ENCODE data around the gene MGLL.

The MGLL gene

GRCh38 chr3:127665586-127665985 is 156.7 kb downstream of the MGLL start:
- H4K20me1 ChIP-seq (ENCODE audit: insufficient read depth, low read length) = no peaks in the 10 kb centered on the region
- no peak overlapping the region for H3K4me3 ChIP-seq (ENCODE audit: low read length)
- no peaks in the 10 kb centered on the region for H3K9me3 ChIP-seq (ENCODE audit: insufficient read depth, low read length)
- H3K4me2 ChIP-seq (ENCODE audit: low read length) = no peak overlapping the region
- no peak overlapping the region for H3K27ac ChIP-seq (ENCODE audit: low read length)
- H2AFZ ChIP-seq (ENCODE audit: low read depth, low read length) = no peak overlapping the region
- H3K4me1 ChIP-seq (ENCODE audit: low read length) = peaks cover 8% of the 10 kb centered on the region
- no peak overlapping the region for H3K9ac ChIP-seq (ENCODE audit: low read length)
- TF ChIP-seq CTCF (IDR thresholded peaks at IDR 0.05; ENCODE audit: low read depth, low read length) (no peak), EZH2phosphoT487 (IDR thresholded peaks at IDR 0.05; ENCODE audit: low read depth) (no peak)
- no peaks in the 10 kb centered on the region for H3K79me2 ChIP-seq (ENCODE audit: low read length)
- peaks cover 8% of the 10 kb centered on the region for H3K27me3 ChIP-seq (ENCODE audit: low read depth, low read length)
- no peaks in the 10 kb centered on the region for H3K36me3 ChIP-seq (replicated peaks; ENCODE audit: low read depth, low read length)

GRCh38 chr3:127665165-127665564 is 157.2 kb downstream of the MGLL start:
- Histone ChIP-seq H3K27me3 (ENCODE audit: low read depth, low read length) (peaks cover 8% of the 10 kb centered on the region), H3K4me2 (ENCODE audit: low read length) (no peak overlapping the region), H2AFZ (ENCODE audit: low read depth, low read length) (no peak overlapping the region), H3K79me2 (ENCODE audit: low read length) (no peaks in the 10 kb centered on the region), H3K4me1 (ENCODE audit: low read length) (peaks cover 8% of the 10 kb centered on the region), H4K20me1 (ENCODE audit: insufficient read depth, low read length) (no peaks in the 10 kb centered on the region), H3K9ac (ENCODE audit: low read length) (no peak overlapping the region), H3K9me3 (ENCODE audit: insufficient read depth, low read length) (no peaks in the 10 kb centered on the region), H3K4me3 (ENCODE audit: low read length) (no peak overlapping the region), H3K27ac (ENCODE audit: low read length) (no peak overlapping the region), H3K36me3 (replicated peaks; ENCODE audit: low read depth, low read length) (no peaks in the 10 kb centered on the region)
- no peak for TF ChIP-seq EZH2phosphoT487 (IDR thresholded peaks at IDR 0.05; ENCODE audit: low read depth)

GRCh38 chr3:127663151-127663550 is 159.2 kb downstream of the MGLL start:
- no peaks in the 10 kb centered on the region for H3K36me3 ChIP-seq (replicated peaks; ENCODE audit: low read depth, low read length)
- TF ChIP-seq EZH2phosphoT487 (IDR thresholded peaks at IDR 0.05; ENCODE audit: low read depth) (no peak), CTCF (IDR thresholded peaks at IDR 0.05; ENCODE audit: low read depth, low read length) (no peak)
- peaks cover 8% of the 10 kb centered on the region for H3K4me1 ChIP-seq (ENCODE audit: low read length)
- H3K9ac ChIP-seq (ENCODE audit: low read length) = no peak overlapping the region
- H3K4me2 ChIP-seq (ENCODE audit: low read length) = no peak overlapping the region
- H3K9me3 ChIP-seq (ENCODE audit: insufficient read depth, low read length) = no peaks in the 10 kb centered on the region
- H3K4me3 ChIP-seq (ENCODE audit: low read length) = no peak overlapping the region
- no peak overlapping the region for H3K27ac ChIP-seq (ENCODE audit: low read length)
- H3K79me2 ChIP-seq (ENCODE audit: low read length) = no peaks in the 10 kb centered on the region
- no peak overlapping the region for H2AFZ ChIP-seq (ENCODE audit: low read depth, low read length)
- H4K20me1 ChIP-seq (ENCODE audit: insufficient read depth, low read length) = no peaks in the 10 kb centered on the region
- H3K27me3 ChIP-seq (ENCODE audit: low read depth, low read length) = peaks cover 8% of the 10 kb centered on the region

- Histone ChIP-seq H3K27me3 (ENCODE audit: low read depth, low read length) (peaks cover 8% of the 10 kb centered on the region), H3K9me3 (ENCODE audit: insufficient read depth, low read length) (no peaks in the 10 kb centered on the region), H3K79me2 (ENCODE audit: low read length) (no peaks in the 10 kb centered on the region), H3K36me3 (replicated peaks; ENCODE audit: low read depth, low read length) (no peaks in the 10 kb centered on the region), H2AFZ (ENCODE audit: low read depth, low read length) (no peak overlapping the region), H4K20me1 (ENCODE audit: insufficient read depth, low read length) (no peaks in the 10 kb centered on the region), H3K4me1 (ENCODE audit: low read length) (peaks cover 8% of the 10 kb centered on the region), H3K9ac (ENCODE audit: low read length) (no peak overlapping the region), H3K4me3 (ENCODE audit: low read length) (no peak overlapping the region), H3K27ac (ENCODE audit: low read length) (no peak overlapping the region), H3K4me2 (ENCODE audit: low read length) (no peak overlapping the region)
- TF ChIP-seq CTCF (IDR thresholded peaks at IDR 0.05; ENCODE audit: low read depth, low read length) (no peak), EZH2phosphoT487 (IDR thresholded peaks at IDR 0.05; ENCODE audit: low read depth) (no peak)
Measured at GRCh38 chr3:127662001-127662469, 160.3 kb downstream of the MGLL start.

GRCh38 chr3:127661600-127661999 is 160.7 kb downstream of the MGLL start:
- H3K27me3 ChIP-seq (ENCODE audit: low read depth, low read length) = peaks cover 8% of the 10 kb centered on the region
- no peaks in the 10 kb centered on the region for H3K36me3 ChIP-seq (replicated peaks; ENCODE audit: low read depth, low read length)
- no peak for TF ChIP-seq EZH2phosphoT487 (IDR thresholded peaks at IDR 0.05; ENCODE audit: low read depth)
- no peak for TF ChIP-seq CTCF (IDR thresholded peaks at IDR 0.05; ENCODE audit: low read depth, low read length)
- no peaks in the 10 kb centered on the region for H3K79me2 ChIP-seq (ENCODE audit: low read length)
- no peak overlapping the region for H3K4me3 ChIP-seq (ENCODE audit: low read length)
- no peak overlapping the region for H2AFZ ChIP-seq (ENCODE audit: low read depth, low read length)
- peaks cover 8% of the 10 kb centered on the region for H3K4me1 ChIP-seq (ENCODE audit: low read length)
- H3K9me3 ChIP-seq (ENCODE audit: insufficient read depth, low read length) = no peaks in the 10 kb centered on the region
- no peak overlapping the region for H3K9ac ChIP-seq (ENCODE audit: low read length)
- H3K4me2 ChIP-seq (ENCODE audit: low read length) = no peak overlapping the region
- no peak overlapping the region for H3K27ac ChIP-seq (ENCODE audit: low read length)
- no peaks in the 10 kb centered on the region for H4K20me1 ChIP-seq (ENCODE audit: insufficient read depth, low read length)

All from OCI-LY3 (cell line).